A549 treated with AZD9567 at 1 μM for 4 hours (cell line): ENCODE measurements around the gene GPR83. TPM values are rescaled to one million over a fixed set of nuclear protein-coding genes. Genes with fewer than 3 reads are reported as not detected.

ENCODE experiments used
- total RNA-seq: library from RNA; stranded (reverse); fragments of 200-300 nt; extraction: Qiagen RNA extraction; gene quantifications from 5 replicates; pipeline ENCODE4 v1.2.3, GENCODE V29; 2022; ENCODE audit not compliant: insufficient read depth

Gene GPR83
- 0.04 to 0.07 TPM (median 0.05 TPM) in 4 of 5 replicates, not detected in the other for total RNA-seq

GRCh38 chr11:94400839-94401772 lies at the start of gene GPR83:
TSS of gene GPR83 (minus strand) at chr11:94401419. CDS start at chr11:94401247, 172 bp downstream.

Other genes with a start within 250 kb of the GPR83 start
- not detected in 5 replicates for gene IZUMO1R, start 96.8 kb downstream of the GPR83 start, total RNA-seq
- 12.7 to 27.0 TPM (median 15.8 TPM) in 5 replicates for gene MRE11, start 92.4 kb upstream of the GPR83 start, total RNA-seq
- 5.0 to 7.8 TPM (median 6.4 TPM) in 5 replicates for gene ANKRD49, start 92.6 kb upstream of the GPR83 start, total RNA-seq
- not detected in 5 replicates for gene C11orf97, start 111.0 kb upstream of the GPR83 start, total RNA-seq
- 2.8 to 3.4 TPM (median 2.9 TPM) in 5 replicates for gene FUT4, start 142.5 kb upstream of the GPR83 start, total RNA-seq
- gene PIWIL4, start 165.9 kb upstream of the GPR83 start, total RNA-seq, result 0.15 to 0.37 TPM (median 0.20 TPM) in 4 of 5 replicates, not detected in the other